ENCODE data around the gene PJA1.

PJA1 gene

GRCh38 chrX:69140837-69141236 lies 24.4 kb downstream of the PJA1 start:
- DNase-seq = no peak

GRCh38 chrX:69139516-69139915 lies 25.7 kb downstream of the PJA1 start:
- DNase-seq = no peak

GRCh38 chrX:69138512-69138911 lies 26.7 kb downstream of the PJA1 start:
- DNase-seq = no peak

- DNase-seq = no peak
Measured at GRCh38 chrX:69138118-69138390, 27.2 kb downstream of the PJA1 start.

GRCh38 chrX:69137371-69138117 lies 27.7 kb downstream of the PJA1 start:
- no peak for DNase-seq

- no peak for DNase-seq
Measured at GRCh38 chrX:69136546-69137331, 28.5 kb downstream of the PJA1 start.

GRCh38 chrX:69133921-69134542 lies 31.2 kb downstream of the PJA1 start:
- no peak for DNase-seq

- no peak for DNase-seq
Measured at GRCh38 chrX:69131886-69132285, 33.4 kb downstream of the PJA1 start.

GRCh38 chrX:69130439-69130838 lies 34.8 kb downstream of the PJA1 start:
- DNase-seq = no peak

GRCh38 chrX:69128588-69128987 lies 36.7 kb downstream of the PJA1 start:
- DNase-seq = no peak

GRCh38 chrX:69127466-69127865 lies 37.8 kb downstream of the PJA1 start:
- no peak for DNase-seq

GRCh38 chrX:69126642-69127041 lies 38.6 kb downstream of the PJA1 start:
- DNase-seq = no peak

GRCh38 chrX:69125094-69125493 lies 40.2 kb downstream of the PJA1 start:
- no peak for DNase-seq

GRCh38 chrX:69124108-69124507 lies 41.1 kb downstream of the PJA1 start:
- no peak for DNase-seq

GRCh38 chrX:69123481-69123880 lies 41.8 kb downstream of the PJA1 start:
- no peak for DNase-seq

GRCh38 chrX:69121321-69122000 lies 43.8 kb downstream of the PJA1 start:
- DNase-seq = no peak

GRCh38 chrX:69120476-69120875 lies 44.8 kb downstream of the PJA1 start:
- DNase-seq = no peak

- DNase-seq = no peak
Measured at GRCh38 chrX:69119122-69119521, 46.1 kb downstream of the PJA1 start.

- DNase-seq = no peak
Measured at GRCh38 chrX:69117876-69118526, 47.3 kb downstream of the PJA1 start.

GRCh38 chrX:69116077-69116476 lies 49.2 kb downstream of the PJA1 start:
- no peak for DNase-seq

GRCh38 chrX:69113723-69114122 lies 51.5 kb downstream of the PJA1 start:
- no peak for DNase-seq

All from activated CD4-positive, alpha-beta T cell treated with anti-CD3 and anti-CD28 coated beads, Interleukin-10, Interleukin-2, amounts not matched to agents 100 ng/mL and 50 ng/mL, durations not matched to agents 16 hours and 8 hours (primary cell).